ENCODE measurements around the gene TNS3. TPM values are rescaled to one million over a fixed set of nuclear protein-coding genes. Genes with fewer than 3 reads are reported as not detected.

Gene TNS3
- total RNA-seq, 4 donors from 2014 or later: 6.6 to 16.0 (median 9.6) TPM

GRCh38 chr7:47482013-47482875 lies 99.7 kb downstream of the TNS3 start:
- no peaks in the 10 kb centered on the region for H3K27me3 ChIP-seq
- peaks cover 0 to 38% (median 20%) of the 10 kb centered on the region in 3 donors for H3K4me1 ChIP-seq
- intact Hi-C loops (cut with DNase I): no loop called here
- no peak for DNase-seq
- H3K27ac ChIP-seq: peak overlapping the region in 2 of 4 donors; percentile 25 to 43
- no peak overlapping the region for H3K4me3 ChIP-seq
- WGBS, 2 donors: 40 to 47% methylated on average over 9 of the region's 15 CpGs
- H3K36me3 ChIP-seq: no peaks in the 10 kb centered on the region
- H3K9me3 ChIP-seq: no peaks in the 10 kb centered on the region
- TF ChIP-seq POLR2A (IDR thresholded peaks at IDR 0.05) (no peak), CTCF (IDR thresholded peaks at IDR 0.05) (no peak)

- peak overlapping the region in 2 of 4 donors; percentile 25 to 43 for H3K27ac ChIP-seq
- DNase-seq: no peak
- WGBS, 2 donors: 90 to 100% methylated on average over 4 of the region's 7 CpGs
Observed at GRCh38 chr7:47481541-47482012, 100.3 kb downstream of the TNS3 start.

GRCh38 chr7:47480576-47481538 lies 101.1 kb downstream of the TNS3 start:
- TF ChIP-seq POLR2A (IDR thresholded peaks at IDR 0.05) (no peak), CTCF (IDR thresholded peaks at IDR 0.05) (no peak)
- no peaks in the 10 kb centered on the region for H3K9me3 ChIP-seq
- no peaks in the 10 kb centered on the region for H3K27me3 ChIP-seq
- DNase-seq: no peak
- peaks cover 0 to 47% (median 18%) of the 10 kb centered on the region in 3 donors for H3K4me1 ChIP-seq
- peak overlapping the region in 1 of 4 donors; percentile 43 for H3K27ac ChIP-seq
- 76 to 77% methylated on average over 8 to 12 of the region's 12 CpGs for WGBS, 2 donors
- H3K4me3 ChIP-seq: no peak overlapping the region
- intact Hi-C loops (cut with DNase I): no loop called here
- H3K36me3 ChIP-seq: no peaks in the 10 kb centered on the region

More at GRCh38 chr7:47481541-47482012, 100.3 kb downstream of the TNS3 start:
- H3K9me3 ChIP-seq: no peaks in the 10 kb centered on the region
- TF ChIP-seq POLR2A (IDR thresholded peaks at IDR 0.05): no peak
- no peak for TF ChIP-seq CTCF (IDR thresholded peaks at IDR 0.05)
- intact Hi-C loops (cut with DNase I): no loop called here
- no peaks in the 10 kb centered on the region for H3K27me3 ChIP-seq
- peaks cover 0 to 40% (median 18%) of the 10 kb centered on the region in 3 donors for H3K4me1 ChIP-seq
- H3K36me3 ChIP-seq: no peaks in the 10 kb centered on the region
- H3K4me3 ChIP-seq: no peak overlapping the region

GRCh38 chr7:47479821-47480575 lies 101.9 kb downstream of the TNS3 start:
- DNase-seq: no peak
- Histone ChIP-seq H3K27me3 (no peaks in the 10 kb centered on the region), H3K9me3 (no peaks in the 10 kb centered on the region), H3K36me3 (no peaks in the 10 kb centered on the region), H3K27ac (no peak overlapping the region), H3K4me3 (no peak overlapping the region), H3K4me1 (peaks cover 7 to 56% (median 25%) of the 10 kb centered on the region in 3 donors)
- WGBS, 2 donors: 82 to 89% methylated on average over 6 to 7 of the region's 12 CpGs
- intact Hi-C loops (cut with DNase I): no loop called here
- TF ChIP-seq CTCF (IDR thresholded peaks at IDR 0.05): no peak
- TF ChIP-seq POLR2A (IDR thresholded peaks at IDR 0.05): no peak
